HUES48 (cell line): ENCODE results near the gene LRRN3.

Experiments used
- H3K27ac ChIP-seq: one replicate; pipeline ENCODE4 v1.7.0; 2013; ENCODE audit warnings: low read depth, low read length, inconsistent platforms
- H3K27me3 ChIP-seq: 2 replicates; pipeline ENCODE4 v1.6.1; 2013; ENCODE audit warnings: mild to moderate bottlenecking, low read length; ENCODE audit not compliant: control insufficient read depth, insufficient read depth
- H3K36me3 ChIP-seq: 2 replicates; pipeline ENCODE4 v1.6.1; 2013; ENCODE audit warnings: low read length; ENCODE audit not compliant: control insufficient read depth, insufficient read depth
- H3K4me1 ChIP-seq: 2 replicates; pipeline ENCODE4 v1.6.1; 2013; ENCODE audit warnings: mild to moderate bottlenecking, low read length; ENCODE audit not compliant: control insufficient read depth, insufficient read depth
- H3K4me3 ChIP-seq: 2 replicates; pipeline ENCODE4 v1.5.1; 2013; ENCODE audit warnings: mild to moderate bottlenecking, low read depth, low read length
- H3K9ac ChIP-seq: 2 replicates; pipeline ENCODE4 v1.6.1; 2013; ENCODE audit warnings: mild to moderate bottlenecking, low read depth, low read length, moderate library complexity
- H3K9me3 ChIP-seq: 2 replicates; pipeline ENCODE4 v1.6.1; 2013; ENCODE audit warnings: low read length; ENCODE audit not compliant: control insufficient read depth, insufficient read depth

Gene LRRN3

GRCh38 chr7:111168182-111168581 lies 77.3 kb downstream of the LRRN3 start:
- no peaks in the 10 kb centered on the region for H3K4me1 ChIP-seq
- H3K9ac ChIP-seq: no peak overlapping the region
- no peak overlapping the region for H3K4me3 ChIP-seq
- H3K27me3 ChIP-seq: no peaks in the 10 kb centered on the region
- H3K9me3 ChIP-seq: no peaks in the 10 kb centered on the region
- H3K36me3 ChIP-seq: no peaks in the 10 kb centered on the region
- no peak overlapping the region for H3K27ac ChIP-seq

GRCh38 chr7:111172564-111173257 lies 81.8 kb downstream of the LRRN3 start:
- H3K36me3 ChIP-seq: no peaks in the 10 kb centered on the region
- H3K27me3 ChIP-seq: no peaks in the 10 kb centered on the region
- H3K4me3 ChIP-seq: no peak overlapping the region
- no peak overlapping the region for H3K27ac ChIP-seq
- no peaks in the 10 kb centered on the region for H3K9me3 ChIP-seq
- H3K4me1 ChIP-seq: no peaks in the 10 kb centered on the region
- H3K9ac ChIP-seq: no peak overlapping the region

GRCh38 chr7:111173528-111173927 lies 82.6 kb downstream of the LRRN3 start:
- Histone ChIP-seq H3K9ac (no peak overlapping the region), H3K27me3 (no peaks in the 10 kb centered on the region), H3K4me1 (no peaks in the 10 kb centered on the region), H3K27ac (no peak overlapping the region), H3K9me3 (no peaks in the 10 kb centered on the region), H3K36me3 (no peaks in the 10 kb centered on the region), H3K4me3 (no peak overlapping the region)

GRCh38 chr7:111173990-111174389 lies 83.1 kb downstream of the LRRN3 start:
- Histone ChIP-seq H3K36me3 (no peaks in the 10 kb centered on the region), H3K27me3 (no peaks in the 10 kb centered on the region), H3K4me3 (no peak overlapping the region), H3K4me1 (no peaks in the 10 kb centered on the region), H3K9me3 (no peaks in the 10 kb centered on the region), H3K9ac (no peak overlapping the region), H3K27ac (no peak overlapping the region)

- no peaks in the 10 kb centered on the region for H3K4me1 ChIP-seq
- no peaks in the 10 kb centered on the region for H3K36me3 ChIP-seq
Measured at GRCh38 chr7:111174510-111174909, 83.6 kb downstream of the LRRN3 start.

More at GRCh38 chr7:111174510-111174909, 83.6 kb downstream of the LRRN3 start:
- Histone ChIP-seq H3K27ac (no peak overlapping the region), H3K9me3 (no peaks in the 10 kb centered on the region), H3K4me3 (no peak overlapping the region), H3K27me3 (no peaks in the 10 kb centered on the region), H3K9ac (no peak overlapping the region)
